Activated CD8-positive, alpha-beta T cell treated with anti-CD3 and anti-CD28 coated beads, Interleukin-2, amount 10 ng/mL, durations not matched to agents 7 days and 5 days (primary cell): ENCODE data around the gene NUTM1. TPM values are rescaled to one million over a fixed set of nuclear protein-coding genes. Genes with fewer than 3 reads are reported as not detected.
"Not testable (repeated sequence)": the region's sequence is repeated elsewhere in the genome, so short reads cannot be mapped to it uniquely, and the experiment has no call there.

ENCODE experiments used
- ATAC-seq: fragments of 150-1000 bp; cut with Tn5 transposase; one replicate; pipeline ENCODE4 v1.10.0; 2021; ENCODE audit warnings: moderate library complexity
- CTCF ChIA-PET: fragments of 350-600 bp; sonication (Branson Sonifier 250); formaldehyde crosslinking; loops from one replicate; lab custom pipeline; 2021; ENCODE audit warnings: antibody characterized with exemption; lab: Charles Lee
- POLR2A ChIA-PET: fragments of 350-600 bp; sonication (Branson Sonifier 250); formaldehyde crosslinking; loops from one replicate; lab custom pipeline; 2021; ENCODE audit warnings: antibody characterized with exemption; lab: Charles Lee
- DNase-seq: peaks from one replicate; pipeline ENCODE4 v3.0.0-alpha.2; 2020
- H3K27ac Mint-ChIP-seq: one replicate; pipeline ENCODE4 v1.8.0; 2021; ENCODE audit warnings: mild to moderate bottlenecking, mixed read lengths
- H3K27me3 Mint-ChIP-seq: one replicate; pipeline ENCODE4 v1.8.0; 2021; ENCODE audit warnings: low read depth, mixed read lengths
- H3K36me3 Mint-ChIP-seq: one replicate; pipeline ENCODE4 v1.8.0; 2021; ENCODE audit warnings: low read depth, mixed read lengths
- H3K4me1 Mint-ChIP-seq: one replicate; pipeline ENCODE4 v1.8.0; 2021; ENCODE audit warnings: low read depth, mixed read lengths
- H3K4me3 Mint-ChIP-seq: one replicate; pipeline ENCODE4 v1.8.0; 2021; ENCODE audit warnings: mild to moderate bottlenecking, mixed read lengths
- H3K9me3 Mint-ChIP-seq: one replicate; pipeline ENCODE4 v1.8.0; 2022; ENCODE audit warnings: mixed read lengths; ENCODE audit not compliant: insufficient read depth
- total RNA-seq, 2 experiments: library from RNA; stranded (reverse); gene quantifications; one replicate each; pipeline ENCODE4 v1.2.3, GENCODE V29; 2021

The NUTM1 gene
- total RNA-seq, 2 experiments from 2014 or later, result not detected

DNA sequence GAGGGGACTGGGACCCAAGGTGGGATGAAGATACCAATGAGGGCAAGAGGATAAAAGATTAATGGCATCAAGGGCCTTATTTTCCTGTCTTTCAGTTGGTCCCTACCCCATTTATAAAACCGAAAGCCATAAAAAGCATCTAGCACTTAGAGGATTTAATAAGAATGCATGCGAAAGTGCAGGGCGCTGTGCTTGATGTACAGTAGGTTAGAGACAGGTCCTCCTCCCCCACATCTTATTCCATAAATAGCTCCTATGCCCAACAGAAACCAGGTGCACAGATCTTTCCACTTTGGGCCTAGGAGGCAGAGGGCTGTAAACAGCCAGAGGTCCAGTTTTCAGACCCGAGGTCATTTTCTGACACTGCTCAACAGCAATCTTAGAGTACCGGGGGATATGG is 22.7 kb downstream of the NUTM1 start:
- peaks cover 26% of the 10 kb centered on the region for H3K36me3 Mint-ChIP-seq
- H3K4me3 Mint-ChIP-seq, result peak overlapping the region; percentile 95
- no peak for DNase-seq
- peaks cover 39% of the 10 kb centered on the region for H3K4me1 Mint-ChIP-seq
- ATAC-seq, result no peak
- CTCF ChIA-PET, result interaction anchor here (0.7 to 4.7 kb wide), 13 partner anchors 11 to 222 kb away, joined by 3 to 93 read pairs (median 10); partner anchors contain the start of genes EMC4, GOLGA8A, NOP10 and NUTM1
- peak overlapping the region; percentile 86 for H3K27ac Mint-ChIP-seq
- H3K27me3 Mint-ChIP-seq, result no peaks in the 10 kb centered on the region
- POLR2A ChIA-PET, result interaction anchor here (1.3 to 3.5 kb wide), 5 partner anchors 23 to 264 kb away, joined by 4 to 33 read pairs (median 9); partner anchors contain the start of genes EMC7, GOLGA8B, NOP10 and NUTM1
- H3K9me3 Mint-ChIP-seq, result no peaks in the 10 kb centered on the region

GRCh38 chr15:34366271-34367065 is 23.4 kb downstream of the NUTM1 start:
- ATAC-seq (peak; percentile 20), DNase-seq (peak; percentile 73)
- H3K27ac Mint-ChIP-seq, result peak overlapping the region; percentile 86
- H3K36me3 Mint-ChIP-seq, result peaks cover 20% of the 10 kb centered on the region
- CTCF ChIA-PET, result interaction anchor here (0.7 to 4.7 kb wide), 37 partner anchors 8 to 304 kb away, joined by 3 to 93 read pairs (median 7); partner anchors contain the start of genes EMC4, GOLGA8A, KATNBL1 and NOP10
- H3K4me1 Mint-ChIP-seq, result peaks cover 39% of the 10 kb centered on the region
- POLR2A ChIA-PET, result interaction anchor here (0.8 to 3.5 kb wide), 13 partner anchors 10 to 265 kb away, joined by 3 to 33 read pairs (median 5); partner anchors contain the start of genes EMC7, GOLGA8B, NOP10 and NUTM1
- H3K27me3 Mint-ChIP-seq, result no peaks in the 10 kb centered on the region
- H3K4me3 Mint-ChIP-seq, result peak overlapping the region; percentile 95
- H3K9me3 Mint-ChIP-seq, result no peaks in the 10 kb centered on the region

DNA sequence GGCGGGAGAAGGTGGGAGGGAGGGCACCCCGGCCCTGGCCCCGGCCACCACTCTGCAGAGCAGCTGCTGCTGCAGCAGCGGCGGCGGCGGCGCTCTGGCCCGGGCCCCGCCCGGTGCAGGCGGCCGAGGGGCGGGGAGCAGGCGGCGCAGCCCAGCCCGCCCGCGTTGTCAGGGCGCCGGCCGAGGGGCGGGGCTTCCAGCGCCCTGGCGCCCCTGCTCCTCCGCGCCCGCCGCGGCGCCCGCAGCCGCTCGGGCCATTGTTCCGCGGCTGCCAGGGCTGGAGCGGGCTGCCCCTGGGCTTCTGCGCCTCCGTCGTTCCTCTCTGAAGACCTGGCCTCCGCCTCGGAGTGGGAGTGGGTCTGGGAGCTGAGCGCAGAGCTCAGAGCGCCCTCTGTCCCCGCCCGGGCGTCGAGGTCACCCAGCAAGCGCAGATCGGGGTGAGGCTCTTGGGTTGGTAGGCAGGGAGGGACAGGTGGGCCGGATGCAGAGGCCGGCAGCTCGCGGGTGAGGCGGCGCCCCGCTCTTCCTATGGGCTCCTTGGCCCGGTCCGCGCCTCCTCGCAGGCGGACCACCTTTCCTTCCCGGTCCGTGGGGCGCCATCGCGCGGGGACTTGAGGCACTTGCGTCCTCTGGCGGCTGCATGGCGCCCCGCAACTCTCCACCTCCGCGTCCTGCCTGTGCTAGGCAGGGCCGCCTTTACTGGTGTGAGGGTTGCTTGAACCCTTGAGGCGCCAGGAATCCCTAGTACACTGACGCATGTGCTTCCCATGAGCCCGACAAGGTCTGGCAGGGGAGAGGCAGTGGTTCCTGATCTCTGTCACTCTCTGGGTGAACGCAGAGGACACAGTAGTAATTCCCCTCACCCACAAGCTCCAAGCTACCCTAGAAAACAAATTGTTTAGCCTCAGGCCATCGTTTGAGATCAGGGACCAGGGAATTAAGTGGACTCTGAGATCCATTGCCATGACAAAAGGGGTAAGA is 24.3 kb downstream of the NUTM1 start, which contains the start of gene LPCAT4:
Gene LPCAT4, minus strand, starts transcription at position 96 of the 981 bp plus-strand sequence. CDS start 96 bp downstream, outside the sequence.
- POLR2A ChIA-PET, result interaction anchor here (0.6 to 3.5 kb wide), 18 partner anchors 9 to 322 kb away, joined by 3 to 33 read pairs (median 5); partner anchors contain the start of genes EMC4, EMC7, GOLGA8B and NOP10
- no peaks in the 10 kb centered on the region for H3K27me3 Mint-ChIP-seq

GRCh38 chr15:34370129-34370528 is 27.0 kb downstream of the NUTM1 start:
- Mint-ChIP-seq H3K9me3 (no peaks in the 10 kb centered on the region), H3K27me3 (no peaks in the 10 kb centered on the region), H3K4me3 (no peak overlapping the region), H3K36me3 (no peaks in the 10 kb centered on the region), H3K4me1 (peaks cover 21% of the 10 kb centered on the region), H3K27ac (no peak overlapping the region)
- ChIA-PET CTCF (no interaction called here), POLR2A (no interaction called here)
- DNase-seq, result no peak
- ATAC-seq, result no peak

More for the DNA sequence above, 24.3 kb downstream of the NUTM1 start, which contains the start of gene LPCAT4:
- Mint-ChIP-seq H3K4me3 (peak within 1 kb of the TSS; percentile 95), H3K36me3 (peaks cover 16% of the 10 kb centered on the region), H3K4me1 (peaks cover 38% of the 10 kb centered on the region), H3K9me3 (no peaks in the 10 kb centered on the region), H3K27ac (peak within 1 kb of the TSS; percentile 98)
- CTCF ChIA-PET, result interaction anchor here (0.7 to 4.7 kb wide), 48 partner anchors 9 to 306 kb away, joined by 3 to 93 read pairs (median 5); partner anchors contain the start of genes EMC4, EMC7, GOLGA8A and KATNBL1
- peak; percentile 95 for DNase-seq
- peak; percentile 90 for ATAC-seq

DNA sequence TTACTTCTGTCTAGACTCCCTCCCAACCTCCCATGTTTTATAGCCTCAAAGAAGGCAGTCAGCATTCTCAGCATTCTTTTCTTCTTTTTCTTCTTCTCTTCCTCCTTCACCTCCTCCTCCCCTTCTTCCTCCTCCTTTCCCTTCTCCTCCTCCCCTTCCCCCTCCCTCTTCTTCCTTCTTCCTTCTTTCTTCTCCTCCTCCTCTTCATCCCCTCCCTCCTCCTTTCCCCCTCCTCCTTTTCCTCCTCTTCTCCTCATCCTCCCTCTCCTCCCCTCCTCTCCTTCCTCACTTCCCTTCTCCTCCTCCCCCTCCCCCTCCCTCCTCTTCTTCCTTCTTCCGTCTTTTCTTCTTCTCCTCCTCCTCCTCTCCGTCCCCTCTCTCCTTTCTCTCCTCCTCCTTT is 27.5 kb downstream of the NUTM1 start:
- Mint-ChIP-seq H3K9me3 (no peaks in the 10 kb centered on the region), H3K4me3 (no peak overlapping the region), H3K27ac (no peak overlapping the region), H3K4me1 (peaks cover 16% of the 10 kb centered on the region), H3K27me3 (no peaks in the 10 kb centered on the region), H3K36me3 (no peaks in the 10 kb centered on the region)
- DNase-seq (no peak), ATAC-seq (no peak)
- CTCF ChIA-PET, result no interaction called here
- POLR2A ChIA-PET, result no interaction called here

- no peaks in the 10 kb centered on the region for H3K9me3 Mint-ChIP-seq
- no peak for ATAC-seq
- ChIA-PET CTCF (no interaction called here), POLR2A (no interaction called here)
- H3K4me1 Mint-ChIP-seq, result peaks cover 4% of the 10 kb centered on the region
- no peaks in the 10 kb centered on the region for H3K27me3 Mint-ChIP-seq
- DNase-seq, result no peak
- H3K27ac Mint-ChIP-seq, result no peak overlapping the region
- H3K36me3 Mint-ChIP-seq, result peaks cover 4% of the 10 kb centered on the region
- H3K4me3 Mint-ChIP-seq, result no peak overlapping the region
Measured at GRCh38 chr15:34373951-34374350, 30.8 kb downstream of the NUTM1 start.

GRCh38 chr15:34374816-34375215 is 31.7 kb downstream of the NUTM1 start:
- ATAC-seq (no peak), DNase-seq (no peak)
- Mint-ChIP-seq H3K27me3 (no peaks in the 10 kb centered on the region), H3K27ac (no peak overlapping the region), H3K36me3 (peaks cover 4% of the 10 kb centered on the region), H3K4me1 (peaks cover 1% of the 10 kb centered on the region), H3K9me3 (no peaks in the 10 kb centered on the region), H3K4me3 (no peak overlapping the region)
- ChIA-PET CTCF (no interaction called here), POLR2A (no interaction called here)

DNA sequence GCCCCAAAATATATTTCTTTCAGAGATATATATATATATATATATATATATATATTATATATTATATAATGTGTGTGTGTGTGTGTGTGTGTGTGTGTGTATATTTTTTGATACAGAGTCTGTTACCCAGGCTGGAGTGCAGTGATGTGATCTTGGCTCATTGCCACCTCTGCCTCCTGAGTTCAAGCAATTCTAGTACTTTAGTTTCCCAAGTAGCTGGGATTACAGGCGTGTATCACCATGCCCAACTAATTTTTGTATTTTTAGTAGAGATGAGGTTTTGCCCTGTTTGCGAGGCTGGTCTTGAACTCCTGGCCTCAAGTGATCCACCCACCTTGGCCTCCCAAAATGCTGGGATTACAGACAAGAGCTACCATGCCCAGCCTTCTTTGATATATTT is 32.4 kb downstream of the NUTM1 start:
- CTCF ChIA-PET, H3K36me3 Mint-ChIP-seq, POLR2A ChIA-PET, H3K27ac Mint-ChIP-seq, H3K4me3 Mint-ChIP-seq, H3K27me3 Mint-ChIP-seq, H3K9me3 Mint-ChIP-seq, ATAC-seq, H3K4me1 Mint-ChIP-seq, DNase-seq: not testable (repeated sequence)

DNA sequence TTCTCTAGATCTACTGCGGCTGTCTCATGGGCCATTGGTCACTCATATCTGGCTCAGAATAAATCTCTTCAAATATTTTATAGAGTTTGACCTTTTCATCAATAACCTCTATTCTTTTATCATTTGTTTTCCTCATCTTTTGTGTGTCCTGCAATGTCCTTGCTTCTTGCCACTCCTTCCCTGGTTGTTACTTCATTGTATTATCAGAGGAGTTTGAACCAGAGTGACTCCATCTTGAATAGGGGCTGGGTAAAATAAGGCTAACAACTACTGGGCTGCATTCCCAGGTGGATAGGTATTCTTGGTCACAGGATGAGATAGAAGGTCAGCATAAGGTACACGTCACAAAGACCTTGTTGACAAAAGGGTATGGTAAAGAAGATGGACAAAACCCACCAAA is 33.7 kb downstream of the NUTM1 start:
- Mint-ChIP-seq H3K36me3 (peaks cover 8% of the 10 kb centered on the region), H3K27ac (no peak overlapping the region), H3K4me1 (no peaks in the 10 kb centered on the region), H3K4me3 (no peak overlapping the region), H3K27me3 (no peaks in the 10 kb centered on the region), H3K9me3 (no peaks in the 10 kb centered on the region)
- ATAC-seq (no peak), DNase-seq (no peak)
- ChIA-PET POLR2A (interaction anchor here (0.9 kb wide), 1 partner anchor 10 kb away, joined by 5 read pairs; the partner anchor contains the start of gene LPCAT4), CTCF (no interaction called here)

DNA sequence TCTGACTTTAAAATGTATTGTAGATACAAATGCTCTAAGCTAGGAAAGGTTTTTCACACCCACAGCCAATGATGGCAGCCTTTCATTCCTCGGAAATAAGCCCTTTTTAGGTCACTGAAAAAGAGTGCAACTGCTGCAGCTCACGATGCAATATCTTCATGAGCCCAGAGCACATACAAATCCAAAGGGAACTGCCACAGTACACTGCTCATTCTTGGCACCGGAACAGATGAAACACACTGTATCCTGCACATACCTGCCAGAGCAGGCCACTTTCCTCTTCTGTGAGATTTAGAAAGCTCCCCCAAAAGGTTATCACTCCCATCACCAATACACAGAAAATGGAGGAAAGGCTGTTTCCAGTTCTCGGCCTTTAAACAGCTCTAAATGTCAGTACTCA is 37.4 kb downstream of the NUTM1 start:
- H3K4me1 Mint-ChIP-seq, H3K36me3 Mint-ChIP-seq, H3K4me3 Mint-ChIP-seq, H3K27ac Mint-ChIP-seq, DNase-seq, CTCF ChIA-PET, H3K27me3 Mint-ChIP-seq, H3K9me3 Mint-ChIP-seq, POLR2A ChIA-PET, ATAC-seq: not testable (repeated sequence)

DNA sequence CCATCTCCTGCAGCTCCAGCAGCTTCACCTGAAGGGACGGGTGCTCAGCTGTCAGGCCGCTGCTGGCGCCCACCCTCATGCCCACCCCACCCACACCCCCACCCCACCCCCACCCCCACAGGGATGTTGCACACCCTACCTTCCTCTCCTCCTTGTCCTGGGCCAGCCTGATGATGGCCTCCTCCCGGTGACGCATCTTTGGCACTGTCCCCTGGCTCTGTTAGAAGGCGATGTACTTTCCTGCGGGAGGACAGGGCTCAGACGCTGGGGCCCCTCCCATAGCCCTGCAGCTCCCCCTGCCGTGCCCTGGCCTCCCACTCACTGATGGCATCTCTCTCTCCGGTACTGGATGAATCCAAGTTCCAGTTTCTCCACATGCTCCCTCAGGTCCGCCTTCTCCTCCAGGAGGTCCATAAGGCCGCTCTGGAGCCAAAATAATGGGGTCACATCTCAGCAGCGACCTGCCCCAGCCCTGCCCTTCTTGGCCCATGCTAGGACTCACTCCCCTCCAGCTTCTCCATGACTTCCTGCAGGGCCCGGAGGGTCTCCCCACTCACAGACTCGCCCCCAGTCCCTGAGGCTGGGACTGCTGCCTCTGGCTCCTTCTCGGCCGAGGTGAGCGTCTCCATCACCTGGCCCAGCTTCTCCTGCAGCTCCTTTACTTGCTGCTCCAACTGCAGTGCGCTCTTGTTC is 38.9 kb downstream of the NUTM1 start:
- H3K9me3 Mint-ChIP-seq, DNase-seq, H3K27me3 Mint-ChIP-seq, H3K4me3 Mint-ChIP-seq, H3K4me1 Mint-ChIP-seq, CTCF ChIA-PET, POLR2A ChIA-PET, ATAC-seq, H3K27ac Mint-ChIP-seq, H3K36me3 Mint-ChIP-seq: not testable (repeated sequence)
